Measurements from ENCODE around the gene FIGNL2. TPM values are rescaled to one million over a fixed set of nuclear protein-coding genes. Genes with fewer than 3 reads are reported as not detected.

Gene FIGNL2
- total and polyA plus RNA-seq, 9 of the 15 experiments (the other 6 are each of a cell fraction or from before 2014, with no cell fraction given) = 0.01 TPM; not detected in 8

DNA sequence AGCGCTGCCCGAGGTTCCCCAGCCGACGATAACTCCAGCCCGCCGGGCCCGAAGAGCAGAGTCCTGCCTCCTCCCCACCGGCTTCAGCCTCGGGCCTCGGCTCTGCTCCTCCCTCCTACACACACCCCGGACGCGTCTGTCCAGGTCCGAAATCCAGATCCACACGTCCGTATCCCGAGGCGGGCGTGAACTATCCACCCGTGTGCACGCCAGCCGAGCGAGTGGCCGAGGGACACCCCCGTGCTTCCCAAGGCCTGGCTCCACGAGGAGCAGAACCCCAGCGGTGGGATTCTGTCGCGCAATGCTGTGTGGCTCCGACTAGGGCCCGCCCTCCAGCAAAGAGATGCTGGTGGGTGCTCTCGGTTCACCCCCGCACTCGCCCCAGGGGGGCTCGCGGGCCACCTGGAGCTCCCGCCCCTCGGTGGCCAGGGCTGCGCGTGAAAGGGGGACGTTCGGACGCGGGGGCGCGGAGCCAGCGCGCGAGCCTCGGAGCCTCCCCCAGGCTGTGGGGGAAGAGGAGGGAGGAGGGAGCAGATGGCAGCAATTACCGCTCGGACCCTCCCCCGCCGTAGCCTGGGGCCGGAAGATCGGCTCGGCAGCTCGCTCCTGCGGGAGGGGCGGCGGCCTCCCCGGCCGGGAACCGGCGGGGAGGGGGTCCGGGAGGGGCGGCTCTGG, 20.4 kb upstream of the FIGNL2 start (continued):
- TF ChIP-seq, protein P1, sequence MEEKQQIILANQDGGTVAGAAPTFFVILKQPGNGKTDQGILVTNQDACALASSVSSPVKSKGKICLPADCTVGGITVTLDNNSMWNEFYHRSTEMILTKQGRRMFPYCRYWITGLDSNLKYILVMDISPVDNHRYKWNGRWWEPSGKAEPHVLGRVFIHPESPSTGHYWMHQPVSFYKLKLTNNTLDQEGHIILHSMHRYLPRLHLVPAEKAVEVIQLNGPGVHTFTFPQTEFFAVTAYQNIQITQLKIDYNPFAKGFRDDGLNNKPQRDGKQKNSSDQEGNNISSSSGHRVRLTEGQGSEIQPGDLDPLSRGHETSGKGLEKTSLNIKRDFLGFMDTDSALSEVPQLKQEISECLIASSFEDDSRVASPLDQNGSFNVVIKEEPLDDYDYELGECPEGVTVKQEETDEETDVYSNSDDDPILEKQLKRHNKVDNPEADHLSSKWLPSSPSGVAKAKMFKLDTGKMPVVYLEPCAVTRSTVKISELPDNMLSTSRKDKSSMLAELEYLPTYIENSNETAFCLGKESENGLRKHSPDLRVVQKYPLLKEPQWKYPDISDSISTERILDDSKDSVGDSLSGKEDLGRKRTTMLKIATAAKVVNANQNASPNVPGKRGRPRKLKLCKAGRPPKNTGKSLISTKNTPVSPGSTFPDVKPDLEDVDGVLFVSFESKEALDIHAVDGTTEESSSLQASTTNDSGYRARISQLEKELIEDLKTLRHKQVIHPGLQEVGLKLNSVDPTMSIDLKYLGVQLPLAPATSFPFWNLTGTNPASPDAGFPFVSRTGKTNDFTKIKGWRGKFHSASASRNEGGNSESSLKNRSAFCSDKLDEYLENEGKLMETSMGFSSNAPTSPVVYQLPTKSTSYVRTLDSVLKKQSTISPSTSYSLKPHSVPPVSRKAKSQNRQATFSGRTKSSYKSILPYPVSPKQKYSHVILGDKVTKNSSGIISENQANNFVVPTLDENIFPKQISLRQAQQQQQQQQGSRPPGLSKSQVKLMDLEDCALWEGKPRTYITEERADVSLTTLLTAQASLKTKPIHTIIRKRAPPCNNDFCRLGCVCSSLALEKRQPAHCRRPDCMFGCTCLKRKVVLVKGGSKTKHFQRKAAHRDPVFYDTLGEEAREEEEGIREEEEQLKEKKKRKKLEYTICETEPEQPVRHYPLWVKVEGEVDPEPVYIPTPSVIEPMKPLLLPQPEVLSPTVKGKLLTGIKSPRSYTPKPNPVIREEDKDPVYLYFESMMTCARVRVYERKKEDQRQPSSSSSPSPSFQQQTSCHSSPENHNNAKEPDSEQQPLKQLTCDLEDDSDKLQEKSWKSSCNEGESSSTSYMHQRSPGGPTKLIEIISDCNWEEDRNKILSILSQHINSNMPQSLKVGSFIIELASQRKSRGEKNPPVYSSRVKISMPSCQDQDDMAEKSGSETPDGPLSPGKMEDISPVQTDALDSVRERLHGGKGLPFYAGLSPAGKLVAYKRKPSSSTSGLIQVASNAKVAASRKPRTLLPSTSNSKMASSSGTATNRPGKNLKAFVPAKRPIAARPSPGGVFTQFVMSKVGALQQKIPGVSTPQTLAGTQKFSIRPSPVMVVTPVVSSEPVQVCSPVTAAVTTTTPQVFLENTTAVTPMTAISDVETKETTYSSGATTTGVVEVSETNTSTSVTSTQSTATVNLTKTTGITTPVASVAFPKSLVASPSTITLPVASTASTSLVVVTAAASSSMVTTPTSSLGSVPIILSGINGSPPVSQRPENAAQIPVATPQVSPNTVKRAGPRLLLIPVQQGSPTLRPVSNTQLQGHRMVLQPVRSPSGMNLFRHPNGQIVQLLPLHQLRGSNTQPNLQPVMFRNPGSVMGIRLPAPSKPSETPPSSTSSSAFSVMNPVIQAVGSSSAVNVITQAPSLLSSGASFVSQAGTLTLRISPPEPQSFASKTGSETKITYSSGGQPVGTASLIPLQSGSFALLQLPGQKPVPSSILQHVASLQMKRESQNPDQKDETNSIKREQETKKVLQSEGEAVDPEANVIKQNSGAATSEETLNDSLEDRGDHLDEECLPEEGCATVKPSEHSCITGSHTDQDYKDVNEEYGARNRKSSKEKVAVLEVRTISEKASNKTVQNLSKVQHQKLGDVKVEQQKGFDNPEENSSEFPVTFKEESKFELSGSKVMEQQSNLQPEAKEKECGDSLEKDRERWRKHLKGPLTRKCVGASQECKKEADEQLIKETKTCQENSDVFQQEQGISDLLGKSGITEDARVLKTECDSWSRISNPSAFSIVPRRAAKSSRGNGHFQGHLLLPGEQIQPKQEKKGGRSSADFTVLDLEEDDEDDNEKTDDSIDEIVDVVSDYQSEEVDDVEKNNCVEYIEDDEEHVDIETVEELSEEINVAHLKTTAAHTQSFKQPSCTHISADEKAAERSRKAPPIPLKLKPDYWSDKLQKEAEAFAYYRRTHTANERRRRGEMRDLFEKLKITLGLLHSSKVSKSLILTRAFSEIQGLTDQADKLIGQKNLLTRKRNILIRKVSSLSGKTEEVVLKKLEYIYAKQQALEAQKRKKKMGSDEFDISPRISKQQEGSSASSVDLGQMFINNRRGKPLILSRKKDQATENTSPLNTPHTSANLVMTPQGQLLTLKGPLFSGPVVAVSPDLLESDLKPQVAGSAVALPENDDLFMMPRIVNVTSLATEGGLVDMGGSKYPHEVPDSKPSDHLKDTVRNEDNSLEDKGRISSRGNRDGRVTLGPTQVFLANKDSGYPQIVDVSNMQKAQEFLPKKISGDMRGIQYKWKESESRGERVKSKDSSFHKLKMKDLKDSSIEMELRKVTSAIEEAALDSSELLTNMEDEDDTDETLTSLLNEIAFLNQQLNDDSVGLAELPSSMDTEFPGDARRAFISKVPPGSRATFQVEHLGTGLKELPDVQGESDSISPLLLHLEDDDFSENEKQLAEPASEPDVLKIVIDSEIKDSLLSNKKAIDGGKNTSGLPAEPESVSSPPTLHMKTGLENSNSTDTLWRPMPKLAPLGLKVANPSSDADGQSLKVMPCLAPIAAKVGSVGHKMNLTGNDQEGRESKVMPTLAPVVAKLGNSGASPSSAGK (IDR thresholded peaks at IDR 0.05) = 0 out of 2 replicates have a peak, but pooled peaks have one; percentile 32
- TF ChIP-seq THRAP3 (IDR thresholded peaks at IDR 0.05; ENCODE audit: borderline replicate concordance) (no peak), SRF (CRISPR knock-in tag; IDR thresholded peaks at IDR 0.05) (no peak), DMBX1 (CRISPR knock-in tag; IDR thresholded peaks at IDR 0.05; ENCODE audit: borderline replicate concordance) (no peak), CHD4 (IDR thresholded peaks at IDR 0.05; ENCODE audit: insufficient read depth, insufficient replicate concordance, low read depth, low read length, poor library complexity, severe bottlenecking) (no peak), PML (IDR thresholded peaks at IDR 0.05; ENCODE audit: low read length) (no peak), CBX5 (IDR thresholded peaks at IDR 0.05; ENCODE audit: borderline replicate concordance, low read depth) (no peak), KLF13 (tag; IDR thresholded peaks at IDR 0.05; ENCODE audit: borderline replicate concordance, low read depth) (no peak), MAFF (IDR thresholded peaks at IDR 0.05; ENCODE audit: low read length) (no peak), KDM5B (IDR thresholded peaks at IDR 0.05; ENCODE audit: insufficient replicate concordance, low read depth, low read length) (no peak), HES1 (IDR thresholded peaks at IDR 0.05; ENCODE audit: low read depth) (peak; percentile 79; the same call in 1 of the 2 replicates), SIN3A (IDR thresholded peaks at IDR 0.05; ENCODE audit: borderline replicate concordance in 2 of 2, control insufficient read depth in 1 of 2, low read depth in 2 of 2, low read length in 2 of 2) (no peak)
- TF ChIP-seq, protein P2, sequence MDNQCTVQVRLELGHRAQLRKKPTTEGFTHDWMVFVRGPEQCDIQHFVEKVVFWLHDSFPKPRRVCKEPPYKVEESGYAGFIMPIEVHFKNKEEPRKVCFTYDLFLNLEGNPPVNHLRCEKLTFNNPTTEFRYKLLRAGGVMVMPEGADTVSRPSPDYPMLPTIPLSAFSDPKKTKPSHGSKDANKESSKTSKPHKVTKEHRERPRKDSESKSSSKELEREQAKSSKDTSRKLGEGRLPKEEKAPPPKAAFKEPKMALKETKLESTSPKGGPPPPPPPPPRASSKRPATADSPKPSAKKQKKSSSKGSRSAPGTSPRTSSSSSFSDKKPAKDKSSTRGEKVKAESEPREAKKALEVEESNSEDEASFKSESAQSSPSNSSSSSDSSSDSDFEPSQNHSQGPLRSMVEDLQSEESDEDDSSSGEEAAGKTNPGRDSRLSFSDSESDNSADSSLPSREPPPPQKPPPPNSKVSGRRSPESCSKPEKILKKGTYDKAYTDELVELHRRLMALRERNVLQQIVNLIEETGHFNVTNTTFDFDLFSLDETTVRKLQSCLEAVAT (IDR thresholded peaks at IDR 0.05) = no peak

Measured in K562 (cell line).